B cell (primary cell): ENCODE data around the gene CYP8B1. TPM values are rescaled to one million over a fixed set of nuclear protein-coding genes. Genes with fewer than 3 reads are reported as not detected.

ENCODE experiments used
- ATAC-seq: fragments of 200-7000 bp; cut with Tn5 transposase; one replicate; pipeline ENCODE4 v1.10.0; 2021; ENCODE audit warnings: low read depth, mild to moderate bottlenecking, moderate number of reproducible peaks, moderate library complexity
- CTCF ChIA-PET: fragments of 350-600 bp; sonication (Branson Sonifier 250); formaldehyde crosslinking; loops from one replicate; lab custom pipeline; 2021; ENCODE audit warnings: antibody characterized with exemption, inconsistent platforms; lab: Charles Lee
- POLR2A ChIA-PET: fragments of 350-600 bp; sonication (Branson Sonifier 250); formaldehyde crosslinking; loops from one replicate; lab custom pipeline; 2021; ENCODE audit warnings: antibody characterized with exemption; lab: Charles Lee
- DNase-seq: peaks from one replicate; pipeline ENCODE4 v3.0.0; 2013
- H2AFZ ChIP-seq: 2 replicates; pipeline ENCODE4 v1.6.1; 2012; ENCODE audit warnings: mild to moderate bottlenecking, low read depth, low read length; ENCODE audit not compliant: insufficient read depth, poor library complexity, severe bottlenecking
- H3K27ac ChIP-seq, 2 donors: 1 replicate in 1 of 2; 2 replicates in 1 of 2; pipeline ENCODE4 v1.5.1; 2012 to 2013; ENCODE audit warnings: low read length in 2 of 2, mild to moderate bottlenecking in 2 of 2, moderate library complexity in 1 of 2
- H3K27me3 ChIP-seq, 4 experiments: fragments of 200-600 bp in 1 of 4; sonication (generic) in 1 of 4; replicated peaks in 1 of 4; 1 replicate in 2 of 4; 2 replicates in 2 of 4; pipeline versions ENCODE4 v1.6.1 to v1.7.0; 2013 to 2016; ENCODE audit warnings: low read length in 3 of 4, mild to moderate bottlenecking in 2 of 4, mixed read lengths in 1 of 4, moderate library complexity in 1 of 4; ENCODE audit not compliant: insufficient read depth in 4 of 4, control insufficient read depth in 3 of 4; ENCODE audit errors: control extremely low read depth in 1 of 4
- H3K36me3 ChIP-seq, 2 experiments: replicated peaks in 1 of 2; 1 replicate in 1 of 2; 2 replicates in 1 of 2; pipeline versions ENCODE4 v1.6.1 to v1.7.1; 2013; ENCODE audit warnings: low read length in 1 of 2; ENCODE audit not compliant: insufficient read depth in 2 of 2, control insufficient read depth in 1 of 2; ENCODE audit errors: control extremely low read depth in 1 of 2, extremely low read depth in 1 of 2
- H3K4me1 ChIP-seq, 2 donors: fragments of 200-600 bp in 1 of 2; sonication (generic) in 1 of 2; 1 replicate in 1 of 2; 2 replicates in 1 of 2; pipeline versions ENCODE4 v1.5.1 to v1.6.1; 2013 to 2017; ENCODE audit warnings: low read length in 2 of 2; ENCODE audit not compliant: control insufficient read depth in 2 of 2, insufficient read depth in 2 of 2
- H3K4me2 ChIP-seq: replicated peaks from 2 replicates; pipeline ENCODE3; 2012; ENCODE audit warnings: mild to moderate bottlenecking, low read depth, low read length; ENCODE audit not compliant: poor library complexity, severe bottlenecking
- H3K4me3 ChIP-seq, 5 experiments: fragments of 200-600 bp in 1 of 5; sonication (generic) in 1 of 5; 1 replicate in 3 of 5; 2 replicates in 2 of 5; pipeline versions ENCODE4 v1.5.1 to v1.7.0; 2011 to 2016; ENCODE audit warnings: low read length in 4 of 5, mild to moderate bottlenecking in 4 of 5, low read depth in 2 of 5, control low read depth in 1 of 5, moderate library complexity in 1 of 5; ENCODE audit not compliant: insufficient read depth in 1 of 5; ENCODE audit errors: control extremely low read depth in 1 of 5, extremely low read depth in 1 of 5
- H3K79me2 ChIP-seq: fragments of 200-600 bp; sonication (generic); one replicate; pipeline ENCODE4 v1.6.0; 2016; ENCODE audit warnings: low read length; ENCODE audit not compliant: control insufficient read depth, insufficient read depth
- H3K9ac ChIP-seq: fragments of 200-600 bp; sonication (generic); 2 replicates; pipeline ENCODE4 v1.6.1; 2017; ENCODE audit warnings: mild to moderate bottlenecking, low read length, moderate library complexity
- H3K9me3 ChIP-seq, 3 donors: one replicate each; pipeline versions ENCODE4 v1.6.1 to v1.7.1; 2013; ENCODE audit warnings: low read length in 2 of 3; ENCODE audit not compliant: control insufficient read depth in 2 of 3, insufficient read depth in 1 of 3; ENCODE audit errors: control extremely low read depth in 1 of 3
- H4K20me1 ChIP-seq: 2 replicates; pipeline ENCODE4 v1.6.0; 2012; ENCODE audit warnings: mild to moderate bottlenecking, low read length; ENCODE audit not compliant: insufficient read depth, control insufficient read depth, poor library complexity, severe bottlenecking
- H3K27ac Mint-ChIP-seq: one replicate; pipeline ENCODE4 v1.8.0; 2021; ENCODE audit warnings: mixed read lengths
- H3K27me3 Mint-ChIP-seq: one replicate; pipeline ENCODE4 v1.8.0; 2021; ENCODE audit warnings: mixed read lengths
- H3K4me1 Mint-ChIP-seq: one replicate; pipeline ENCODE4 v1.8.0; 2021; ENCODE audit warnings: mixed read lengths
- H3K4me3 Mint-ChIP-seq: one replicate; pipeline ENCODE4 v1.8.0; 2021; ENCODE audit warnings: mixed read lengths
- H3K9me3 Mint-ChIP-seq: one replicate; pipeline ENCODE4 v1.8.0; 2022; ENCODE audit warnings: mixed read lengths; ENCODE audit not compliant: insufficient read depth
- CTCF ChIP-seq: fragments of 200-600 bp; IDR thresholded peaks from one replicate; pipeline ENCODE4 v1.8.0; 2022; ENCODE audit warnings: antibody characterized with exemption, mild to moderate bottlenecking
- EZH2 ChIP-seq: IDR thresholded peaks from 2 replicates; pipeline ENCODE4 v1.6.1; 2012; ENCODE audit warnings: borderline replicate concordance, low read depth, mild to moderate bottlenecking, moderate library complexity, low read length; ENCODE audit not compliant: insufficient read depth, poor library complexity, severe bottlenecking
- WGBS: methylation state at CpG from one replicate; pipeline ENCODE4 v1.1.5; 2013; ENCODE audit warnings: missing lambda C conversion rate; ENCODE audit not compliant: insufficient coverage; 5-methylcytosine and 5-hydroxymethylcytosine counted together
- intact Hi-C: fragments of 100-400 bp; cut with micrococcal nuclease; formaldehyde crosslinking; loops from one replicate; pipeline ENCODE4 v1.10.0; 2022
- polyA plus RNA-seq: library from polyadenylated mRNA; depleted of rRNA; stranded (reverse); fragments of >200 nt; gene quantifications from 2 replicates; pipeline ENCODE4 v1.2.3, GENCODE V29; 2012
- total RNA-seq, 2 donors: library from RNA; stranded (reverse); fragments of 120-200 nt in 1 of 2; gene quantifications; 1 replicate in 1 of 2; 2 replicates in 1 of 2; pipeline versions ENCODE4 v1.2.3 to v1.2.4, GENCODE V29; 2013 to 2022

Gene CYP8B1
- total and polyA plus RNA-seq, 2 donors (not counting 1 experiment from before 2014, with no cell fraction given), result not detected

- Histone ChIP-seq H3K4me3 (no peak overlapping the region), H3K27ac (no peak overlapping the region), H3K9ac (no peak overlapping the region), H3K79me2 (no peaks in the 10 kb centered on the region), H3K4me1 (peaks cover 12% of the 10 kb centered on the region in 2 donors), H3K4me2 (peak overlapping the region; percentile 18), H4K20me1 (no peaks in the 10 kb centered on the region), H3K27me3 (no peaks in the 10 kb centered on the region), H2AFZ (no peak overlapping the region), H3K36me3 (no peaks in the 10 kb centered on the region), H3K9me3 (no peaks in the 10 kb centered on the region)
- ATAC-seq (no peak), DNase-seq (no peak)
- intact Hi-C loops, result no loop called here
- Mint-ChIP-seq H3K4me3 (no peak overlapping the region), H3K4me1 (peaks cover 21% of the 10 kb centered on the region), H3K9me3 (no peaks in the 10 kb centered on the region), H3K27me3 (peaks cover 12% of the 10 kb centered on the region), H3K27ac (no peak overlapping the region)
- WGBS, result 92% methylated on average over 3 of the region's 4 CpGs
- ChIA-PET POLR2A (no interaction called here), CTCF (interaction anchor here (1.9 kb wide), 1 partner anchor 16 kb away, joined by 6 read pairs; no protein-coding TSS in a partner anchor)
- TF ChIP-seq CTCF (no peak), EZH2 (no peak)
These were observed 19.9 kb downstream of the CYP8B1 start for GRCh38 chr3:42855547-42856380.

GRCh38 chr3:42855219-42855546 is 20.5 kb downstream of the CYP8B1 start:
- H3K4me1 ChIP-seq, result peaks cover 12% of the 10 kb centered on the region in 2 donors
- Mint-ChIP-seq H3K4me3 (no peak overlapping the region), H3K27ac (no peak overlapping the region), H3K4me1 (peaks cover 21% of the 10 kb centered on the region), H3K9me3 (no peaks in the 10 kb centered on the region), H3K27me3 (peaks cover 12% of the 10 kb centered on the region)
- ATAC-seq (no peak), DNase-seq (no peak)
- ChIA-PET POLR2A (no interaction called here), CTCF (interaction anchor here (1.9 kb wide), 1 partner anchor 16 kb away, joined by 6 read pairs; no protein-coding TSS in a partner anchor)
- H3K27me3 ChIP-seq, result no peaks in the 10 kb centered on the region
- no peak for TF ChIP-seq EZH2
- TF ChIP-seq CTCF, result no peak
- H3K79me2 ChIP-seq, result no peaks in the 10 kb centered on the region
- H3K9me3 ChIP-seq, result no peaks in the 10 kb centered on the region
- no peaks in the 10 kb centered on the region for H3K36me3 ChIP-seq
- no peak overlapping the region for H3K4me2 ChIP-seq
- no peaks in the 10 kb centered on the region for H4K20me1 ChIP-seq
- no peak overlapping the region for H3K9ac ChIP-seq
- H2AFZ ChIP-seq, result no peak overlapping the region
- no peak overlapping the region for H3K27ac ChIP-seq
- intact Hi-C loops, result no loop called here
- no peak overlapping the region for H3K4me3 ChIP-seq
